Measurements from ENCODE around the gene PLSCR2. TPM values are rescaled to one million over a fixed set of nuclear protein-coding genes. Genes with fewer than 3 reads are reported as not detected.
"Not testable (repeated sequence)": the region's sequence is repeated elsewhere in the genome, so short reads cannot be mapped to it uniquely, and the experiment has no call there.

The PLSCR2 gene
- polyA plus RNA-seq (2012; ENCODE audit: insufficient read depth, insufficient read length): not detected

GRCh38 chr3:146469150-146470017 lies at the start of gene PLSCR2:
Gene PLSCR2, minus strand, starts transcription at chr3:146469561. Its CDS starts 9,657 bp downstream, at chr3:146459904.
- H3K4me3 ChIP-seq (ENCODE audit: low read length): peak within 1 kb of the TSS; percentile 27

DNA sequence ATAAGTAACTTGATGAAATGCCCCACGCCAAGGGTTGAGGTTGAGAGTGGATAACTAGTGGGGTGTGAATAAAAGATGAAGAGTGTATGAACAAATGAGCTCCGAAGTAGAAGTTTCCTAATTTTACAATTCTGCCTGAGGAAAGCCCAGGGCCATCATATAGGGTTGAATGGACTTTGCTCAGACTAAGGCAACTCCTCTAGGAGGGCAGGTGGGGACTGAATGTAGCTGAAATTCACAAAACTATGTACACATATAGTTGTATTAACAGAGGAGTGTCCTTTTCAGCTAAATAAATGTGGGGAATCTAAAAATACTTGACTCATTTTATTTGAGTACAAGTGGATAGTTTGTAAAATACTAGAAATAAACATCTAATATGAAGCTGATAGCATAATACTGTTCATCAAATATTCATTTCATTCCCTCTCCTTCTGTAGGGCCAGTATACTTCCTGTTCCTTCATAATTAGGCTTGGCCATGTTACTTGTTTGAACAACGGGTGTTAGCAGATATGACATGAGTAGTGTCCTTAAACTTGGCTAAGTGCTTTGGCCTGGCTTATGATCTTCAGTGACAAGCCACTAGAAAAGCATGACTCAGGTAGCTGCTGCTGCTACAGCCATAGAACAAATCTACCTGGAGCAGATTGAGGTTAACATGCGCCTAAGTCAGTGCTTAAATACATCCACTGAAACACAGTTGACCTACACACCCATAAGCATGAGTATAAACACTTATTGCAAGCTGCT lies 48.5 kb upstream of the PLSCR2 start:
- H3K4me3 ChIP-seq (ENCODE audit: low read length): no peak overlapping the region
- no peak for DNase-seq (ENCODE audit: low read depth, low spot score)

More at GRCh38 chr3:146469150-146470017, at the start of gene PLSCR2:
- no peak for DNase-seq (ENCODE audit: low read depth, low spot score)

DNA sequence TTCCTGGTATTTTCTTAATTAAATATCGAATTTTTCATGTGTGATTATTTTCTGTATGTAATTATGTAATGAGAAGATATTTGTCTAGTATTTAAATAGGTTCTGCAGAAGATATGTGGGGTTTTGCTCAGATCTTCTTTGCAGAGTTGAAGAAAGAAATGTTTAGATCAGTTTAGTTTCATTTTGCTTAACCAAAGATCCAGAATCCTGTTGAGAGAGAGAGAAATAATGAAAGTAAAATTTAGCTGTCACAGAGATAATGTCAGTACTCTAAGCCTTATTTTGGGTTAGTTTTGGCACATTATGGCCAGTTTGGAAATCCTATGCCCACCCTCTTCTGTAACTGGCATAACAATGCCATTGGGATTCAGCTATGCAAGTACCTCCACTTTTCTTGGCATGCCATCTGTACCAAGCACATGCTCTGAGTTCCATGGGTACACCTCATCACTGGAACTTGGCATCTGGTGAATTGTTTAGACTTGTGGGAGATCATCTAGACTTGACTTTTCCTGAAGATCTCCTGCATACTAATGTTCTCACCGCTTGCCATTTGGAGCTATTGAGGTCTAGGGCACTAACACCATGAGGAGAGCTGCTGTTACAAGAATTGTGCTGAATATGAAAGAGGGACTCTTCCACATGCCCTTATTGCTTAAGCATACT lies 44.2 kb upstream of the PLSCR2 start:
- DNase-seq (ENCODE audit: low read depth, low spot score): no peak
- H3K4me3 ChIP-seq (ENCODE audit: low read length): no peak overlapping the region

DNA sequence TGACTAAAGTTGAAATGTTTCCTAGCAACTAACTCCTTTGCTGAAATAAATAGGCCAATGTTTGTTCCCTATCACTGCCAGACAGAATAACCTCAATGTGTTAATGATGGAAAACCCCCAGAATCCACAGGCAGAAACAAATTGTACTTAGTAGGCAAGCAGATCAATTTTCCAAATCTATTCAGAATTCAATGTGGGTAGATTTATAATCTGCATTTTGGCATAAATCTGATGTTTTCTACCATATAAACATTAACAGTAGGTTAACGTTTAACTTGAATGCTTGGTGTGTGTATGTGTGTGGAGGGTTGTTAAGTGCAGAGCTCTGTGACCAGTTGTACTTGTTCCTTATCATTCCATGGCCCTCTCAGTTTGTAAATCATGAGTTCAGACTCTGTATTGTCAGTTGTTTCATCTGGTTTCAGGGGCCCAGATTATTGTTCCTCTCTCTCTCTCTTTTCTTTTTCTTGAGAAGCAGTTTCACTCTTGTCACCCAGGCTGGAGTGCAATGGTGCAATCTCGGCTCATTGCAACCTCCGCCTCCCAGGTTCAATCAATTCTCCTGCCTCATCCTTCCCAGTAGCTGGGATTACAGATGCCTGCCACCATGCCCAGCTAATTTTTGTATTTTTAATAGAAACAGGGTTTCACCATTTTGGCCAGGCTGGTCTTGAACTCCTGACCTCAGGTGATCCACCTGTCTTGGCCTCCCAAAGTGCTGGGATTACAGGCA lies 42.2 kb upstream of the PLSCR2 start:
- no peak for DNase-seq (ENCODE audit: low read depth, low spot score)
- H3K4me3 ChIP-seq (ENCODE audit: low read length): no peak overlapping the region

GRCh38 chr3:146507331-146508120 lies 38.2 kb upstream of the PLSCR2 start:
- DNase-seq (ENCODE audit: low read depth, low spot score): no peak
- no peak overlapping the region for H3K4me3 ChIP-seq (ENCODE audit: low read length)

GRCh38 chr3:146505516-146505915 lies 36.2 kb upstream of the PLSCR2 start:
- no peak overlapping the region for H3K4me3 ChIP-seq (ENCODE audit: low read length)
- no peak for DNase-seq (ENCODE audit: low read depth, low spot score)

GRCh38 chr3:146504498-146505197 lies 35.3 kb upstream of the PLSCR2 start:
- no peak overlapping the region for H3K4me3 ChIP-seq (ENCODE audit: low read length)
- DNase-seq (ENCODE audit: low read depth, low spot score): no peak

DNA sequence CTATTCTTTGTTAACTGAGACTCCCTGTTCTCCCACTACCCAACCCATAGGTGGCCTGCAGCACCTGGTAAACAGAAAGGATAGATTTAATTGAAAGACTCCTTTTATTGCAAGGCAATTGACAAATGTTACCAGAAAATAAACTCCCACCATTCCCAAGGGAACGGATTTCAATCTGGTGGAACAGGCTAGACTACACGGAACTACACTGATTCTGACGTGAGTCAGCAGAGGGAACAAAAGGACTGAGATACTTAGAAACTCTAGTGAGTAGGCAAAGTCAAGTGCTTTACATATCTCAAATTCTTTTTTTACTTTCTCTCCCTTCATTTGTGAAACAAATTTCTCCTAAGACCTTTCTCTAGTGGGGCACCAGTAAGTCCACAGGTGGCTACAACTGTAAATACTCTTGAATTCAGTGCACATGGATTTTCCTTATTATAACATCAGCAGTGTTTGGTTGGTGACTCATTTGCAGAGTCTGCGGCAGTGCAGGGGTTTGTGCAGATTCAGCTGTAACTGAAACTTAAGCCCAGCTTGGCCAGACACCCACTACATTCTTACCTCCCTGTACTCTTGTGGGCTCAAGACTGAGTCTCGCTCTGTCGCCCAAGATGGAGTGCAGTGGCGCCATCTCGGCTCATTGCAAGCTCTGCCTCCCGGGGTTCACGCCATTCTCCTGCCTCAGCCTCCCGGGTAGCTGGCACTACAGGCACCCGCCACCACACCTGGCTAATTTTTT lies 34.3 kb upstream of the PLSCR2 start:
- no peak for DNase-seq (ENCODE audit: low read depth, low spot score)
- H3K4me3 ChIP-seq (ENCODE audit: low read length): no peak overlapping the region

DNA sequence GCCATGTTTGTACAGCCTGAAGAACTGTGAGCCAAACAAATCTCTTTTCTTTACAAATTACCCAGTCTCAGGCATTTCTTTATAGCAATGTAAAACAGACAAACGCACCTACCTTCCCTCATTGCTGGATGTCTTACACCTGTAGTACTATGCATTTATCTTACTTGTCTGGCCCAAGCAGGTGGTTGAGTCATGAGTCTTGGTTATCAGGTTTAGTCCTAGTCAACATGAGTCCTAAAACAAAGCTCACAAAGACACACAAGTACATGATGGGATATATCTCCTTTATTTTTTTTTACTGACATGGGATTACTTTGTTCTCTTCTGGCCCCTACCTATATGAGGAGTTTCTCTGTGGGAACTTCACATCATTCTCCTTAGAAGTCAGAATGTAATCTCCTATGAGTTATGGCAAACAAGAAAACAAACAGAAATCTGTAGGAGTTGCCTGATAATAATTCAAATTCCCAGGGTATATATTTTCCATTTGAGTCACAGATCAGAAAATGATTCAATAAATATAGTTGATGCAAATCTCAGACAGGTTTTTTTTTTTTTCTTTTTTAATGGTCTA lies 33.6 kb upstream of the PLSCR2 start:
- no peak overlapping the region for H3K4me3 ChIP-seq (ENCODE audit: low read length)
- no peak for DNase-seq (ENCODE audit: low read depth, low spot score)

DNA sequence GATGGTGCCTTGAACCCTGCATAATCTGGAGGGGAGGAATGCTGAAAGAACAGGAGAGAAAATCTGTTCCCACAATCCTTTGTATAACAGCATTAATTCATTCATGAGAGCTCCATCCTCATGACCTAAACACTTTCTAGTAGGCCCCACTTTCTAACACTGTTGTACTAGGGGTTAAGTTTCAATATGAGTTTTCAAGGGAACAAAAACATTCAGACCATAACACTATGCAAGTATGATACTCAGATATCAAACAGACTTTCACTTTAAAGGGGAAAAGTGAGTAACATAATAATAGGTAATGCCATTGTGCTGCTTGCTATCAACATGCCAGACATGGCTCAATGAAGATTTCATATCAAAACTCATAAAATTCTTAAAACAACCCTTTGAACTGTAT lies 32.4 kb upstream of the PLSCR2 start:
- H3K4me3 ChIP-seq (ENCODE audit: low read length): no peak overlapping the region
- DNase-seq (ENCODE audit: low read depth, low spot score): no peak

DNA sequence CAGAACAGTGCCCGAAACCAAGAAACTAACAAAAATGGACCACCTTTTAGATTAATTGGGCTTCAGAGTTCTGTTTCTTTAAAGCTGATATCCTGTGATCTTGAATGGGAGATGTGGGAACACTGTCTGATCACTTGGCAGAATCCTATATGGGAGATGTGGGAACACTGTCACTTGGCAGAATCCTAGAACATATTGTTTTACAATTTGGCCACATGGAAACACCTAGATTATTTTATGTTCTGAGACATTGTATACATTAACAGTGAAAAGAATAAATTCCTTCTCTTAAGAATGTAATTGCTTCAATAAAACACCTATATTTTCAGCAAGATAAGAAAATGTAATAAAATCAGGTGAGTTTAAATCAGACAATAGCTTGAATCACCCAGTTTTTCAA lies 30.3 kb upstream of the PLSCR2 start:
- DNase-seq (ENCODE audit: low read depth, low spot score): no peak

GRCh38 chr3:146498002-146498736 lies 28.8 kb upstream of the PLSCR2 start:
- H3K4me3 ChIP-seq (ENCODE audit: low read length): peak overlapping the region; percentile 29
- DNase-seq (ENCODE audit: low read depth, low spot score): peak; percentile 81

More for the DNA sequence above, 30.3 kb upstream of the PLSCR2 start:
- no peak overlapping the region for H3K4me3 ChIP-seq (ENCODE audit: low read length)

GRCh38 chr3:146497145-146497843 lies 27.9 kb upstream of the PLSCR2 start:
- not testable (repeated sequence) for DNase-seq (ENCODE audit: low read depth, low spot score); H3K4me3 ChIP-seq (ENCODE audit: low read length)

GRCh38 chr3:146496726-146497125 lies 27.4 kb upstream of the PLSCR2 start:
- no peak for DNase-seq (ENCODE audit: low read depth, low spot score)
- H3K4me3 ChIP-seq (ENCODE audit: low read length): no peak overlapping the region

DNA sequence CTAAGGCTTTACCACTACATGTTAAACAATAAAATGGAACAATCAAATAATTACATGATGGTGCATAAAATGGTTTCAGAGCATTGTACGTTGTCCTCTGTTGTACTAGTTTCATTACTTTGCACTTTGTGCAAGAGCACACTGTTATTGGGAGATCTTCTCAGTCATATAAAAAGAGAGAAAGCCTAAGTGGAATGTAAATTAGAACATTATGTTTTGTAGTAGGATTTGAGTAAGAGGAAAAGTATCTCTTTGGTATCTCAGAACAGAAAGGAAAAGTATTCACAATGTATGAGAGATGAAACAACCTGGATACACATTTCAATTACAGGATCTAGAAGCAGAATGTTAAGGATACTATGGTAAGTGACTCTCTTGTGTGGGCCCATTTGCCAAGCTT lies 26.9 kb upstream of the PLSCR2 start:
- no peak overlapping the region for H3K4me3 ChIP-seq (ENCODE audit: low read length)

GRCh38 chr3:146493761-146494160 lies 24.4 kb upstream of the PLSCR2 start:
- no peak overlapping the region for H3K4me3 ChIP-seq (ENCODE audit: low read length)
- no peak for DNase-seq (ENCODE audit: low read depth, low spot score)

More for the DNA sequence above, 26.9 kb upstream of the PLSCR2 start:
- DNase-seq (ENCODE audit: low read depth, low spot score): no peak

Measured in Jurkat, Clone E6-1 (cell line).